ENCODE measurements around the gene SCN8A.

The SCN8A gene

DNA sequence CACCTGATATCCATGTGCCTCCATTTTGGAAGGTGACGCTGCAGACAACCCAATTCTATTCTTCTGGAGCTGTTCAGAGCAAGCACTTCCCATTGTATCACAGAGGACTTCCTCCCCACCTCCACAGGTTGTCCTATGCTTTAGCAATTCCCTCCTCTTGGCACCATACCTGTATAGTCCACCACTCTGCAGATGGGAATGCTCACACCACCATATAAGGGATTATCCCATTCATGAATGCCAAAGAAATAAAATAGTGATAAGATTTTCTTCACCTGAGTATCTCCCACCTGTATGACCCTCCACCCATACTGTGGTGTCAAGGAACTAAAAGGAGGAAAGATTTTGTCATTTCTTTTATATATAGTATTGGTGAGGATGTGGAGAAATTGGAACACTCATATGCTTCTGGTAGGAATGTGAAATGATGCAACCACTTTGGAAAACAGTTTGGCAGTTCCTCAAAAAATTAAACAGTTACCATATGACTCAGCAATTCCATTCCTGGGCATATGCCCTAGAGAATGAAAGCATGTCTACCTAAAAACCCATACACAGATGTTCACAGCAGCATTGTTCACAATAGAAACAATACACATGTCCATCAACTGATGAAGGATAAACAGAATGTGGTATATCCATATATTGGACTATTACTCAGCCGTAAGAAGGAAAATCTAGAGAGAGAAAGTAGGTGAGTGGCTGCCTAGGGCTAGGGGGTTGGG lies 182.3 kb downstream of the SCN8A start:
- peak in 1 of 2 donors; percentile 13 for DNase-seq
- no peak overlapping the region for H2BK120ac ChIP-seq (ENCODE audit: insufficient read depth, low read length, poor library complexity)

DNA sequence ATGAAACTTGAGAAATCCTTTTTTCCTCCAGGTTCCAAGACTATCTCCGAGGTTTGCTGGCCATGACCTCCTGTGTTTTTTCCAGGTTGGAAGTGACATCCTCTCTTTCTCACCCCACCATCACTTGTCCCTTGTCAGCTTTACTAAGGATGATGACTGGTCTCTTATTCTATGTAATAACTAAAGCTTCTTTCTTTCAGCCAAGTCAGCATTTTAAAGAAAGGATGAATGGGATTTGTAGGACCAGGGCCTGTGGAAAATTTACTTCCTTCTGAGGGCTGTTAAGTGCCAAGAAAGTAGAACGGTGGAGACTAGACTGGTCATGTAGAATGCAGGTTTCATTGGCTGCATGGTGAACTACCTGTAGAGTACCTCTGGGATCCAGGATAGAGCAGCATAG lies 183.9 kb downstream of the SCN8A start:
- Histone ChIP-seq H4K91ac (ENCODE audit: low read depth, low read length) (no peak overlapping the region), H3K27me3 (ENCODE audit: insufficient read depth, low read length) (no peaks in the 10 kb centered on the region), H2AK5ac (ENCODE audit: low read length) (no peak overlapping the region), H3K9ac (ENCODE audit: low read length) (no peak overlapping the region), H4K8ac (ENCODE audit: low read depth, low read length) (no peak overlapping the region), H3K27ac (ENCODE audit: low read depth, low read length) (no peak overlapping the region), H2BK12ac (ENCODE audit: low read length) (no peak overlapping the region), H3K14ac (ENCODE audit: low read length) (no peak overlapping the region), H3K79me1 (ENCODE audit: low read length) (no peaks in the 10 kb centered on the region), H3K4ac (ENCODE audit: low read depth, low read length) (no peak overlapping the region), H3K18ac (ENCODE audit: low read length) (no peak overlapping the region), H3K4me3 (ENCODE audit: low read depth, low read length) (no peak overlapping the region), H3K4me2 (ENCODE audit: low read length) (no peak overlapping the region), H3K79me2 (ENCODE audit: control insufficient read depth, insufficient read depth, low read length, poor library complexity) (no peaks in the 10 kb centered on the region), H2BK5ac (ENCODE audit: low read depth, low read length, poor library complexity) (no peak overlapping the region), H3K23ac (ENCODE audit: low read length) (no peak overlapping the region), H3K4me1 (ENCODE audit: control insufficient read depth in 1 of 2, insufficient read depth in 2 of 2, low read length in 2 of 2) (peaks cover 0 to 3% of the 10 kb centered on the region in 2 experiments), H3K36me3 (ENCODE audit: control insufficient read depth in 1 of 2, insufficient read depth in 2 of 2, low read length in 2 of 2) (no peaks in the 10 kb centered on the region), H3K9me3 (ENCODE audit: insufficient read depth, low read depth, low read length) (peaks cover 2% of the 10 kb centered on the region), H2AFZ (ENCODE audit: insufficient read depth, low read length, poor library complexity) (no peak overlapping the region), H2BK120ac (ENCODE audit: insufficient read depth, low read length, poor library complexity) (no peak overlapping the region), H4K12ac (ENCODE audit: low read depth, low read length) (no peak overlapping the region)
- DNase-seq, result no peak
- no CpG with 5 or more reads among the region's 2 CpGs for WGBS (ENCODE audit: extremely low coverage, insufficient coverage, insufficient read length)

More for the DNA sequence above, 182.3 kb downstream of the SCN8A start:
- H4K91ac ChIP-seq (ENCODE audit: low read depth, low read length), result no peak overlapping the region
- no peaks in the 10 kb centered on the region for H3K79me2 ChIP-seq (ENCODE audit: control insufficient read depth, insufficient read depth, low read length, poor library complexity)
- no peak overlapping the region for H3K4ac ChIP-seq (ENCODE audit: low read depth, low read length)
- H4K12ac ChIP-seq (ENCODE audit: low read depth, low read length), result no peak overlapping the region
- H3K9me3 ChIP-seq (ENCODE audit: insufficient read depth, low read depth, low read length), result peaks cover 5% of the 10 kb centered on the region
- H2AFZ ChIP-seq (ENCODE audit: insufficient read depth, low read length, poor library complexity), result no peak overlapping the region
- H2AK5ac ChIP-seq (ENCODE audit: low read length), result no peak overlapping the region
- H3K27me3 ChIP-seq (ENCODE audit: insufficient read depth, low read length), result no peaks in the 10 kb centered on the region
- H3K27ac ChIP-seq (ENCODE audit: low read depth, low read length), result no peak overlapping the region
- H3K36me3 ChIP-seq (ENCODE audit: control insufficient read depth in 1 of 2, insufficient read depth in 2 of 2, low read length in 2 of 2), result peaks cover 2 to 3% of the 10 kb centered on the region in 2 experiments
- no peak overlapping the region for H2BK12ac ChIP-seq (ENCODE audit: low read length)
- H3K4me2 ChIP-seq (ENCODE audit: low read length), result no peak overlapping the region
- no peak overlapping the region for H4K8ac ChIP-seq (ENCODE audit: low read depth, low read length)
- no peak overlapping the region for H3K23ac ChIP-seq (ENCODE audit: low read length)
- no CpG with 5 or more reads among the region's 2 CpGs for WGBS (ENCODE audit: extremely low coverage, insufficient coverage, insufficient read length)
- H3K18ac ChIP-seq (ENCODE audit: low read length), result no peak overlapping the region
- no peaks in the 10 kb centered on the region for H3K4me1 ChIP-seq (ENCODE audit: control insufficient read depth in 1 of 2, insufficient read depth in 2 of 2, low read length in 2 of 2)
- no peak overlapping the region for H3K9ac ChIP-seq (ENCODE audit: low read length)
- H3K14ac ChIP-seq (ENCODE audit: low read length), result no peak overlapping the region
- no peaks in the 10 kb centered on the region for H3K79me1 ChIP-seq (ENCODE audit: low read length)
- no peak overlapping the region for H3K4me3 ChIP-seq (ENCODE audit: low read depth, low read length)
- no peak overlapping the region for H2BK5ac ChIP-seq (ENCODE audit: low read depth, low read length, poor library complexity)

DNA sequence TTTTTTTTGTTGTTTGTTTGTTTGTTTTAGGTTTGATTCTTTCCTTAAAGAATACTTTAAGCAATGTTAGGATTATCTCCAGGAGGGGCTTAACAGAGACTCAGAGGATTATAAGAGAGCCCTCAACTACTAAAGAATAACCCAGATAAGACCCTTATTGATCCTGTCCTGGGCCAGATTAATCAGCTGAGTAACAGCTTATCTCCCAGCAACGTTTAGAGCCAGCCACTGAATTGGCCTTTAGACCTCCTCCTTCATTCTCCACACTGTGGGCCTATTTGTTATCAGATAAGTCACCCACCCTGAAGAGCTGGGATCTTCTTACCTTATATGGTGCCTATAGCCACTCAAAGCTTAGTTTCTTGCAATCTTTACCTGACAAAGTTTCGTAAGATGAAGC lies 186.4 kb downstream of the SCN8A start:
- no peak overlapping the region for H2BK120ac ChIP-seq (ENCODE audit: insufficient read depth, low read length, poor library complexity)
- no peak overlapping the region for H3K4ac ChIP-seq (ENCODE audit: low read depth, low read length)
- no peak overlapping the region for H4K12ac ChIP-seq (ENCODE audit: low read depth, low read length)
- no CpG with 5 or more reads among the region's 2 CpGs for WGBS (ENCODE audit: extremely low coverage, insufficient coverage, insufficient read length)
- no peak overlapping the region for H3K9ac ChIP-seq (ENCODE audit: low read length)
- H3K18ac ChIP-seq (ENCODE audit: low read length), result no peak overlapping the region
- H2BK12ac ChIP-seq (ENCODE audit: low read length), result no peak overlapping the region
- H4K8ac ChIP-seq (ENCODE audit: low read depth, low read length), result no peak overlapping the region
- H2AK5ac ChIP-seq (ENCODE audit: low read length), result no peak overlapping the region
- no peak overlapping the region for H3K14ac ChIP-seq (ENCODE audit: low read length)
- no peak for DNase-seq
- H3K79me1 ChIP-seq (ENCODE audit: low read length), result no peaks in the 10 kb centered on the region
- no peak overlapping the region for H4K91ac ChIP-seq (ENCODE audit: low read depth, low read length)
- no peaks in the 10 kb centered on the region for H3K27me3 ChIP-seq (ENCODE audit: insufficient read depth, low read length)
- no peaks in the 10 kb centered on the region for H3K36me3 ChIP-seq (ENCODE audit: control insufficient read depth in 1 of 2, insufficient read depth in 2 of 2, low read length in 2 of 2)
- H3K4me2 ChIP-seq (ENCODE audit: low read length), result no peak overlapping the region
- no peak overlapping the region for H3K23ac ChIP-seq (ENCODE audit: low read length)
- H2AFZ ChIP-seq (ENCODE audit: insufficient read depth, low read length, poor library complexity), result no peak overlapping the region
- peaks cover 0 to 3% of the 10 kb centered on the region in 2 experiments for H3K4me1 ChIP-seq (ENCODE audit: control insufficient read depth in 1 of 2, insufficient read depth in 2 of 2, low read length in 2 of 2)
- no peaks in the 10 kb centered on the region for H3K79me2 ChIP-seq (ENCODE audit: control insufficient read depth, insufficient read depth, low read length, poor library complexity)
- H3K27ac ChIP-seq (ENCODE audit: low read depth, low read length), result no peak overlapping the region
- no peak overlapping the region for H3K4me3 ChIP-seq (ENCODE audit: low read depth, low read length)
- no peak overlapping the region for H2BK5ac ChIP-seq (ENCODE audit: low read depth, low read length, poor library complexity)
- H3K9me3 ChIP-seq (ENCODE audit: insufficient read depth, low read depth, low read length), result no peaks in the 10 kb centered on the region

DNA sequence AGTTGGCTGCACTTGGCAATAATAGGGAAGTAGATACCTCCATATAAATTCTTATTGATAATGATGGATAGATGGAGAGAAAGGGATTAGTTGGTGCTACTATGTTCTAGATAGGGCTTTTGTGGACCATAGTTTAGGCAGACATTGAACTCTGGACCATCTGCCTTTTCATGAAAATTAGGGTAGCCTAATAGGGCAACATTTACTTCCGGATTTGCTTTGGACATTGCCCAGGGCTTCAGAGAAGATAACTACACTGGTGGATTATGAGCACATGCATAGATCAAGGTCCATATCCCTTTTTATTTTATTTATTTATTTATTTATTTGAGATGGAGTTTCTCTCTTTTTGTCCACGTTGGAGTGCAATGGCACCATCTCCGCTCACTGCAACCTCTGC lies 186.9 kb downstream of the SCN8A start:
- Histone ChIP-seq H4K8ac (ENCODE audit: low read depth, low read length) (no peak overlapping the region), H3K14ac (ENCODE audit: low read length) (no peak overlapping the region), H2AK5ac (ENCODE audit: low read length) (no peak overlapping the region), H3K4me3 (ENCODE audit: low read depth, low read length) (no peak overlapping the region), H3K9ac (ENCODE audit: low read length) (no peak overlapping the region), H2BK5ac (ENCODE audit: low read depth, low read length, poor library complexity) (no peak overlapping the region), H3K4me1 (ENCODE audit: control insufficient read depth in 1 of 2, insufficient read depth in 2 of 2, low read length in 2 of 2) (peaks cover 0 to 3% of the 10 kb centered on the region in 2 experiments), H4K91ac (ENCODE audit: low read depth, low read length) (no peak overlapping the region), H3K27me3 (ENCODE audit: insufficient read depth, low read length) (no peaks in the 10 kb centered on the region), H3K36me3 (ENCODE audit: control insufficient read depth in 1 of 2, insufficient read depth in 2 of 2, low read length in 2 of 2) (no peaks in the 10 kb centered on the region), H3K4ac (ENCODE audit: low read depth, low read length) (no peak overlapping the region), H2BK12ac (ENCODE audit: low read length) (no peak overlapping the region), H2AFZ (ENCODE audit: insufficient read depth, low read length, poor library complexity) (no peak overlapping the region), H3K27ac (ENCODE audit: low read depth, low read length) (no peak overlapping the region), H3K79me1 (ENCODE audit: low read length) (no peaks in the 10 kb centered on the region), H2BK120ac (ENCODE audit: insufficient read depth, low read length, poor library complexity) (no peak overlapping the region), H3K23ac (ENCODE audit: low read length) (no peak overlapping the region), H4K12ac (ENCODE audit: low read depth, low read length) (no peak overlapping the region), H3K79me2 (ENCODE audit: control insufficient read depth, insufficient read depth, low read length, poor library complexity) (no peaks in the 10 kb centered on the region), H3K9me3 (ENCODE audit: insufficient read depth, low read depth, low read length) (no peaks in the 10 kb centered on the region), H3K18ac (ENCODE audit: low read length) (no peak overlapping the region), H3K4me2 (ENCODE audit: low read length) (no peak overlapping the region)
- no peak for DNase-seq
- no CpG with 5 or more reads among the region's 3 CpGs for WGBS (ENCODE audit: extremely low coverage, insufficient coverage, insufficient read length)
